Medulla oblongata (tissue), 1 donor: ENCODE results near the gene MROH8.

Source experiments
- DNase-seq: peaks from one replicate; pipeline ENCODE4 v3.0.0-alpha.2; 2015; ENCODE audit errors: extremely low spot score

The MROH8 gene

DNA sequence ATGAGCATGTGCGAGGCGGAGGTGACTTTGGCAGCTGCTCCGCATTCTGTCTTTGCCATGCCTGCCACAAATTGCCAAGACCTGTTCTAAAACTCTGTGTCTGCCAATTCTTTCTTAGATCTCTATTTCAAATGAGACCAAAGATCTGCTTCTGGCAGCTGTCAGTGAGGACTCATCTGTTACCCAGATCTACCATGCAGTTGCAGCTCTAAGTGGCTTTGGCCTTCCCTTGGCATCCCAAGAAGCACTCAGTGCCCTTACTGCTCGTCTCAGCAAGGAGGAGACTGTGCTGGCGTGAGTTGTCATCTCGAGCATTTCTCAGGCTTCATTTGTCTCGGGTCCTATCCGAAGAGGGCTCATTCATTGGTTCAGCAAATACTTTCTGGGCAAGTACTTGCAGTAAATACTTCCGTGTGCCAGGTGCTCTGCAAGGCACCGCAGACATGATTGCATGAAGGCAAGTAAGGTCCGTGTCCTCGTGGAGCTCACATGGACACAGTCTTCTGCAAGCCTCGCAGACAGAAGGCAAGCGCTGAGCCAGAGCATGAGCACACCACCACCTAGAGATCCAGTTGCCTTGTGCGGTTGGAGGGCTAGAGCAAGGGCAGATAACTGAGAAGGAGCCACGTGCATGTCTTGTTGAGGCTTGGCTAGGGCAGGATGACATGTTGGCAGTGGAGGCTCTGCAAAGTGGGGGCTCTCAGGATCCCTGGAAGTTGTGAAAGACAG lies 19.7 kb upstream of the MROH8 start:
- DNase-seq, result no peak

DNA sequence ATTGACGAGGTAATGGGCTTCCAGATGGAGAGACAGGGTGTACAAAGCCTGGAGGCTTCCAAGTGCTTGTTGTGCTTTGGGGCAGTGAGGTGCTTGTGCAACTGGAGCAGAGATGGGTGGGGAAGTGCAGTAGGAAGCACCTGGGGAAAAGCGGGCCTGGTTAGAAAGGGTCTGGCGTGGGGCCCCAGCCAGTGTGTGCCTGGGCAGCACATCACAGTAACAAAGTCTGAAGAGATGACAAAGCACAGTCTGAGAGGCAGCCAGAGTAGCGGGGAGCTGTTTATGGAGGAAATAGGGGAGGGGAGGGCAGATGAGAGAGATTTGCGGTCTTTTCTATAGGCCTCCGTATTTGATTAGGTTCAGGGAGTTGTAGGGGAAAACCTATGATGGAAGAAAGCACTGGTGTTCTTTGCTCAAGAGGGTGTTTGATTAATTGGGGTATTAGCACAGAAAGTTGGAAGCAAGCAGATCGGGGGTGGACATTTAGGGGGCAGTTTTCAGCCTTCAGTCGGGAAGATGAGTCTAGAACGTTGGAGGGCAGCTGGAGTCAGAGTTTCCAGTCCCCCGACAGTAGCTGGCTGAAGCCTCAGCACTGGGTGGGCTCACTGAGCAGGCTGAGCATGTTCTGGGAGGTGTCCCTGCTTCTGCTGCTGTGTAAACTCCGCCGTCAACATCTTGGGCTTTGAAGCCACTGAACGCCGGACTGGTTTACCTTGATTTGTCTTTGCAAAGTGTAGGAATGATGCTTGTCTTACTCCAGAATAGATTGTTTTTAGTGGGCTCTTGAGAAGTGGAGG lies 15.5 kb upstream of the MROH8 start:
- no peak for DNase-seq

DNA sequence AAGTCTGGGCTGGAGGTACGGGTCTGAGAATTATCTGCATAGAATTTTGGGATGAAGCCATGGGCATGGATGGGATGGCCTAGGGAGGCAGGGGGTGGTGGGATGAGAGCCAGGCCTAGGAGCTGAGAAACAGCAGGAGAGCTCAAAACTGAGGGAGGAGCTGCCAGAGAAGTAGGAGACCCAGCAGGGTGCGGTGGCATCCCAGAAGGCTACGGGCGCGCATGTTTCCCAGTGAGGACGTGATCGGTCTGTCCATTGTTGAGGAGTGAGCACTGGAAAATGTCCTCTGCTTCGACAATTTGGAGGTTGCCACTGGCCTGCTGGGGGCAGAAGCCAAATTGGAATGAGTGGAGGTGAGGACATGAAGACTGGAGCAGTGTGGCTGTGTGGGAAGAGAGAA lies 14.5 kb upstream of the MROH8 start:
- DNase-seq, result no peak

DNA sequence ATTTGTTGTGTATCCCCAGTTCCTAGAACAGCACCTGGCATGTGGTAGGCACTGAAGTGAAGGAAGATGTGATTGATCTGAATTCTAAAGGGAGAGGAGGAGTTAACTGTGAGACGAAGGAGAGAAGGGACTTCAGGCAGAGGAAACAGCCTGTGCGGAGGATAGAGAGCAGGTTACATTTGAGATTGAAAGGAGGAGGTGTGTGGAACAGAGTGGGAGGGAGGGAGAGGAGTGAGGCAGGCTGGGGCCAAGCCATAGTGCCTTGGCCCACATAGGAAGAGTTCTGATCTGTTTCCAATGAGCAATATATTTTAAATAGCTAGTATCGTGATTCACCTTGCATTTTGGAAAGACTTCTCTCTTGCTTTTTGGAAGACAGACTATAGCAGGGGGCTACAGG lies 13.9 kb upstream of the MROH8 start:
- DNase-seq, result no peak

DNA sequence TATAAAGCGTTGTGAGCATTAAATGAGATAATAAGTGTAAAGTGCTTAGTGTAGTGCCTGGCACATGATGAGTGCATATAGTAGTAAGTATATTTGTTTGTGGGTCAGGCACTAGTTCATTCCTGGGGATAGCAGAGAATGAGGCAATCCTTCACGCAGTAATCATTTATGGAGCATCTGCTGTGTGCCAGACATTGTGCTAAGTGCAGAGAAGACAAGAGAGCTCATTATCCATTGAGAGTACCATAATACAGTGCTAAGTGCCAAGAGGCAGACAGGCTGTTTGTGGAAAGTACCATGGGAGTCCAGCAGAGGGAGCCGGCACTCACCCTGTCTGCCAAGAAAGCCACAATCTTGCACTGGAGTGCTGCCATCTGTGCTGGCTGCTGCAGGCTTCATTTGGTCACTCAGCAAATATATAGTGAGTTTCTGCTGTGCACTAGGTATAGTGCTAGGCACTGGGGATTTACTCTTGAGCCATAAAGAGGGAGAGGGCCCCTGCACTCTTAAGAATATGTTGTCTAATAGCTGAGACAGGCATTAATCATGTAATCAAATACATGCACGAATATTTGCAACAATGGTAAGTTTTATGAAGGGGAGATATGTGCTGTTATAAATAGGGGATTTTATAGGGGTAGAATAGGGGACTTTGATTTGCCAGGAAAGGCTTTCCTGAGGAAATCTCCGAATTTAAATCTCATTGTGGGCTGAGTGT lies 12.9 kb upstream of the MROH8 start:
- peak; percentile 97 for DNase-seq

GRCh38 chr20:37190354-37191112 lies 11.2 kb upstream of the MROH8 start:
- DNase-seq, result no peak

DNA sequence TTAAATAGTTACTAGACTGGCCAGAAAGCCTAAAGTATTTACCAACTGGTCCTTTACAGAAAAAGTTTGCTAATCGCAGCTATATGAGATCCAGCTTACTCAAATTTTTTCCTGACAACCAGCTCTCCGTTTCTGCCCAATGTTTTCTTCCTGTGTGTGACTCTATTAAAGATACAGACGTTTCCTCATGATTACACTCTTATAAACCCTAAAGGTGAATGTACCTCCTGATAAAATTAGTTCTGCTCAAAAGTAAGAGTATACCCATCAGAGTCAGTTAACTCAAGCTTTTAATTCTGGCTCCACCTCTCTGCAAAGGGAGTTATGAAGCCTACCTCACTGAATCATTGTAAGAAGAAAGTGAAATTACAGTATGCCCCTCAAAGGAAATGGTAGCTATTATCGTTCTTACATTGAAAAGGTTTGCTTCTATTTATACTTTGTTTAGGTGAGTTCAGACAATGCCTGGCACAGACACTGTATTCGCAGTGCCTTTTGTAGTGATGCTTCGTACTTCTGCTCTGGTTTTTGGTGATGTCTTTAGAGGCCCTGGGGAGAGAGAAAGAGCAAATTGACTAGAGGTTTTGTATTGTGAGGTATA lies 10.2 kb upstream of the MROH8 start:
- DNase-seq, result no peak

DNA sequence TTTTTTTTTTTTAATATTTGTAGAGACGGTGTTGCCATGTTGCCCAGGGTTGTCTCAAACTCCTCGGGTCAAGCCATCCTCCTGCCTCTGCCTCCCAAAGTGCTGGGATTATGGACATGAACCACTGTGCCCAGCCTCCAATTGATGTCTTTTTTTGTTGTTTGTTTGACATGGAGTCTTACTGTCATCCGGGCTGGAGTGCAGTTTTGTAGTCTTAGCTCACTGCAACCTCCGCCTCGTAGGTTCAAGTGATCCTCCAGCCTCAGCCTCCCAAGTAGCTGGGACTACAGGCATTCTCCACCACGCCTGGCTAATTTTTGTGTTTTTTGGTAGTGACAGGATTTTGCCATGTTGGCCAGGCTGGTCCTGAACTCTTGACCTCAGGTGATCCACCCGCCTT lies 9.4 kb upstream of the MROH8 start:
- DNase-seq, result no peak

- no peak for DNase-seq
These were observed 6.3 kb upstream of the MROH8 start for GRCh38 chr20:37185686-37186085.

DNA sequence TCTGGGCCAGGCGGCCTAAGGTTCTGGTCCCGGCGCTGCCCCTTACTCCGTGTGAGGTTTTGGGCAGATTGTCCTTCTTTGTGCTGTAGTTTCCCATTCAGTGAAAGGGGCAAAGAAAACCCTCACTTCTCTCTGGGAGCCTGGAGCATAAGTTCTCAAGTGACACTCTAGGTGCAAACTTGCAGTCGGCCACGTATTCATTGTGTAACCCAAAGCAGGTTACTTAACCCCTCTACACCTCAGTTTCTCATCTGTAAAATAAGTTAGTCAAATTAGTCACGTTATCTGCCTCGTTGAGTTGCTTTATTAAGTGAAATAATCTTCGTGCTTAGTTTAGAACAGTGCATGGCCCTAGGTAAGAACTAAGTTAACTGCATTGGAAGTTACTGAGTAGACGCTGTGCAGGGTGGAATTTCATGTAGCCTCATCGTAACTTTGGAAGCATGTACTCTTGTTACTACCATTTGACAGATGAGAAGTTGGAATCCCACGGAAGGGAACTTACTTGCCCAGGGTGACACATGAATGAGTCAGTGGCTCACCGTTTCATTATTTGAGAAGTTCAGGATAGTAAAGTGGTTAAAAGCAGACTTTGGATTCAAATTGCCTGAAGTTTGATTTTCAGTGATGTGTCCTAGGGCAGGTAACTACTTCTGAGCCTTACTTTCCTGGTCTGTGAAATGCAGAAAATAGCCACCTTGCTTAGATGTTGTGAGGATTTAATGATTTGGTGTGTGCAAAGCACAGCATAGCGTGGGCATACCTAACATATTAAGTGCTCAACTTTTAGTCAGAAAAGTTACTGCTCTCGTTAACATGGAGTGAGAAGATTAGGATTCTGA lies 556 bp upstream of the MROH8 start:
- DNase-seq, result peak; percentile 38

DNA sequence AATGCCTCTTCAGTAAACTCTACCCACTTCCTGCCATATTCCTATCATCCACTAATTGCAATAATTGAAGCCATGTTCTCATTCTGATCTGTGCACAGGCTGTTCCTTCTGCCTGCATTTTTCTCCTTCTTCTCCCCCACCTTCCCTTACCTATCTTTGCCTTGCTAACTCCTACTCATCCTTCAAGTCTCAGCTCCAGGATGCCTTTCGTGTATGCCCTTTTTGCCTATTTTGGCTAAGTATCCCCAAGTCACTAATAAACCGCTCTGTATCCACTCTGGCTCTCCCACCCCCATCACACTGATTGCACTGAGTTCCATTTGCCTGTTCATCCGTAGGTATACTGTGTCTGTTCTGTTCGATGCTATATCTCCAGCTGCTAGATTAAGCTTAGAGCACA lies 6.5 kb downstream of the MROH8 start:
- no peak for DNase-seq

DNA sequence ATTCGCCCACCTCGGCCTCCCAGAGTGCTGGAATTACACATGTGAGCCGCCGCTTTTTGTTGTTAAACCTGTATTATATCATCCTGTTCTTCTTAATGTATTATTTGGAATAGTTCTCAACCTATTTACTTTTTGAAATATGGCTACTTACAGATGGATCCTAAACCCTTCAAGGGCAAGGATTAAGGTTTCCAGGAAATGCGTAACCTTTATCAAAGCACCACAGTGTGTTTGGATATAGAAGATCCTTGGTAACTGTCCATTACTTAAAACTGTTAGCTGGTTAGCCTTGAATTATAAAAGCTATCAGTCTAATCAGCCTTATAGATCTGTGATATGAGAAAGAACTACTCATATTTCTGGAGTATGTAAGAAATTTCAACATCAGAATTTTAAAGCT lies 12.5 kb downstream of the MROH8 start:
- no peak for DNase-seq

- no peak for DNase-seq
These were observed 14.3 kb downstream of the MROH8 start for GRCh38 chr20:37165031-37165430.

DNA sequence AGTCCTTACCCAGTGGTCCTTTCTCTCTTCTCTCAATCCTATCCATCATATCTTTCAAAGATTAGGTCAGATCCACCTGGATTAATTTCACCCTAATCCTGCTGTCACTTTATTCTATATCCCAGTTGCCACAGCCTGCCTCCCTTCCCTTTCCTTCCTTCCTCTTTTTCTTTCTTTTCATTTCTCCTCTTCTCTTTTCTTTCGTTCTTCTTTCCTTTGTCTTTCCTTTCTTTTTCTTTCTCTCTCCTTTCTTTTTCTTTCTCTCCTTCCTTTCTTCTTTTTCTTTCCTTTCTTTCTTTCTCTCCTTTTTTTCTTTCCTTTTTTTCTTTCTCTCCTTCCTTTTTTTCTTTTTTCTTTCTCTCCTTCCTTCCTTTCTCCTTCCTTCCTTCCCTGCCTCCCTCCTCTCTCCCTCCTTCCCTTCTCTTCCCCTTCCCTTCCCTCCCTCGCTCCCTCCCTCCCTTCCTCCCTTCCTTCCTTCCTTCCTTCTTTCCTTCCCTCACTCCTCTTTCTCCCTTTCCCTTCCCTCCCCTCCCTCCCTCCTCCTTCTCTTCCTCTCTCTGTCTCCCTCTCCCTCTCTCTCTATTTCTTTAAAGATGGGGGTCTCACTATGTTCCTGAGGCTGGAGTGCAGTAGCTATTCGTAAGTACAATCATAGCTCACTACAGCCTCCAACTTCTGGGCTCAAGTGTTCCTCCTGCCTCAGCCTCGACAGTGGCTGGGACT lies 15.4 kb downstream of the MROH8 start:
- DNase-seq, result no peak

- DNase-seq, result no peak
These were observed 16.7 kb downstream of the MROH8 start for GRCh38 chr20:37162646-37163045.

DNA sequence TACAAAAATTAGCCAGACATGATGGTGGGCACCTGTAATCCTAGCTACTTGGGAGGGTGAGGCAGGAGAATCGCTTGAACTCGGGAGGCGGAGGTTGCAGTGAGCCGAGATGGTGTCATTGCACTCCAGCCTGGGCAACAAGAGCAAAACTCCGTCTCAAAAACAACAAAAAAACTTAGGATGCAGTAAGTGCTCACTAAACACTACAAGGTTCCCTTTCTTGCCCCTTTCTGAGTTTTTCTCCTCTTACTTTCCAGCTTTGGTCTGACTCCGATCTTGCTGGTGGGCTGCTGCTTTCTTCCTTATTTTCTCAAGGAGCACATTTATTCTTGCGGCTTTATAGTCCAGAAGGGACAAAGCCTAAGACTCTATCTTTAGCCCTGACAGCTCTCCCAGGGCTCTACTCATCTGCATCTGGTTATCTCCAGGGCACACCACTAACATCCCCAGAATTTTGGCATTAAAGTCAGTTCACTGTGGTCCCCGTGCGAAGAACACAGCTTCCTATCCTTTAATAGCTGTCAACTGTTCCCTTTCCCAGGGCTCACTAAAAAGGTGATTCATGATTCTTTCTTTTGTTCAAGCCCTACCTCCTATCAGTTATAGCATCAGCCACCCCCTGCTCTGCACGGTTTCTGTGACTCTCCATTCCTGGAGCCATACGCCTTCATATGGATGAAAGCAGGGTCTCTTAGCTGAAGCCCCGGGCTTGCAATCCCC lies 17.4 kb downstream of the MROH8 start:
- no peak for DNase-seq

GRCh38 chr20:37160683-37161082 lies 18.7 kb downstream of the MROH8 start:
- DNase-seq, result no peak

- DNase-seq, result no peak
These were observed 21.1 kb downstream of the MROH8 start for GRCh38 chr20:37158248-37158647.

GRCh38 chr20:37155987-37156386 lies 23.4 kb downstream of the MROH8 start:
- DNase-seq, result no peak
